ENCODE results near the gene RBBP8NL.

GRCh38 chr20:62428002-62428372 is 648 bp upstream of the RBBP8NL start:
- TF ChIP-seq POLR2A (IDR thresholded peaks at IDR 0.05), result no peak
- no peak for TF ChIP-seq CTCF (IDR thresholded peaks at IDR 0.05)

Data from adrenal gland (tissue), 5 donors.